HEK293 (cell line): ENCODE data around the gene SLC35F3.

Source experiments
- BCL11A ChIP-seq: fragments of 450-650 bp; formaldehyde crosslinking; IDR thresholded peaks from 2 replicates; pipeline ENCODE4 v1.5.1; 2016; ENCODE audit warnings: low read depth, missing biosample characterization, missing genetic modification characterization
- YY1 ChIP-seq: fragments of 450-650 bp; formaldehyde crosslinking; IDR thresholded peaks from 2 replicates; pipeline ENCODE4 v1.5.1; 2018; ENCODE audit warnings: missing biosample characterization, missing genetic modification characterization
- ZNF2 ChIP-seq: fragments of 450-650 bp; formaldehyde crosslinking; IDR thresholded peaks from 2 replicates; pipeline ENCODE4 v1.5.1; 2016; ENCODE audit warnings: missing biosample characterization, missing genetic modification characterization
- ZNF311 ChIP-seq: fragments of 450-650 bp; formaldehyde crosslinking; IDR thresholded peaks from 2 replicates; pipeline ENCODE4 v1.5.1; 2017; ENCODE audit warnings: missing biosample characterization, missing genetic modification characterization, borderline replicate concordance
- ZNF404 ChIP-seq: fragments of 450-650 bp; formaldehyde crosslinking; IDR thresholded peaks from 2 replicates; pipeline ENCODE4 v1.5.1; 2017; ENCODE audit warnings: missing biosample characterization, missing genetic modification characterization
- ZNF558 ChIP-seq: fragments of 450-650 bp; formaldehyde crosslinking; IDR thresholded peaks from 2 replicates; pipeline ENCODE4 v1.5.1; 2016; ENCODE audit warnings: missing biosample characterization, missing genetic modification characterization
- ZNF623 ChIP-seq: fragments of 450-650 bp; formaldehyde crosslinking; IDR thresholded peaks from 2 replicates; pipeline ENCODE4 v1.5.1; 2016; ENCODE audit warnings: missing biosample characterization, missing genetic modification characterization
- TF ChIP-seq, protein P1 (sequence below): fragments of 450-650 bp; formaldehyde crosslinking; IDR thresholded peaks from 2 replicates; pipeline ENCODE4 v1.5.1; 2016; ENCODE audit warnings: missing biosample characterization, missing genetic modification characterization
- TF ChIP-seq, protein P2 (sequence below): fragments of 450-650 bp; formaldehyde crosslinking; IDR thresholded peaks from 2 replicates; pipeline ENCODE4 v1.5.1; 2016; ENCODE audit warnings: missing biosample characterization, missing genetic modification characterization
- TF ChIP-seq, protein P3 (sequence below): sonication (generic); formaldehyde crosslinking; IDR thresholded peaks from 2 replicates; pipeline ENCODE4 v1.8.1; 2022; ENCODE audit warnings: mild to moderate bottlenecking, moderate library complexity, missing genetic modification reagents
- TF ChIP-seq, protein P4 (sequence below): fragments of 450-650 bp; formaldehyde crosslinking; IDR thresholded peaks from 2 replicates; pipeline ENCODE4 v1.5.1; 2016; ENCODE audit warnings: missing biosample characterization, missing genetic modification characterization

DNA sequence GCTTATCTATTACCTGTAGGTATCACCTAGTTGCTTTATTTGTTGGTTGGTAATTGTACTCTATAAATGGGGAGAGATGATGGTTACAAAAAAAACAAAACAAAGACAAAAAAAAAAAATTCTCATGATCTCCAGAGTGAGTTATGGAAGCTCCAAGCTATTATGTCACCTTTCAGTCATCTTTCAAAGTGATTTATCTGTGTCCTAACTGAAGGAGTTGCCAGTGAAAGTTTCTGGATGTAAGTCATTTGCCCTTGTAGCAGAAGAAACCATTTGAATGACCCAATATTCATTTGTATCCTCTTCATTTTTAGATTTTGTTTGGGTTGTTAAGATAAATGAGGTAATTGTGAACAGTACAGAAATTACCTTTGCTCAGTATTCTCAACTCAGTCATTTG is 3.6 kb downstream of the SLC35F3 start:
- TF ChIP-seq, protein P1, sequence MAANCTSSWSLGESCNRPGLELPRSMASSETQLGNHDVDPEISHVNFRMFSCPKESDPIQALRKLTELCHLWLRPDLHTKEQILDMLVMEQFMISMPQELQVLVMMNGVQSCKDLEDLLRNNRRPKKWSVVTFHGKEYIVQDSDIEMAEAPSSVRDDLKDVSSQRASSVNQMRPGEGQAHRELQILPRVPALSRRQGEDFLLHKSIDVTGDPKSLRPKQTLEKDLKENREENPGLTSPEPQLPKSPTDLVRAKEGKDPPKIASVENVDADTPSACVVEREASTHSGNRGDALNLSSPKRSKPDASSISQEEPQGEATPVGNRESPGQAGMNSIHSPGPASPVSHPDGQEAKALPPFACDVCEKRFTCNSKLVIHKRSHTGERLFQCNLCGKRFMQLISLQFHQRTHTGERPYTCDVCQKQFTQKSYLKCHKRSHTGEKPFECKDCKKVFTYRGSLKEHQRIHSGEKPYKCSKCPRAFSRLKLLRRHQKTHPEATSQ (tag by site-specific recombination) = no peak
- no peak for TF ChIP-seq BCL11A (tag by site-specific recombination)
- TF ChIP-seq, protein P2, sequence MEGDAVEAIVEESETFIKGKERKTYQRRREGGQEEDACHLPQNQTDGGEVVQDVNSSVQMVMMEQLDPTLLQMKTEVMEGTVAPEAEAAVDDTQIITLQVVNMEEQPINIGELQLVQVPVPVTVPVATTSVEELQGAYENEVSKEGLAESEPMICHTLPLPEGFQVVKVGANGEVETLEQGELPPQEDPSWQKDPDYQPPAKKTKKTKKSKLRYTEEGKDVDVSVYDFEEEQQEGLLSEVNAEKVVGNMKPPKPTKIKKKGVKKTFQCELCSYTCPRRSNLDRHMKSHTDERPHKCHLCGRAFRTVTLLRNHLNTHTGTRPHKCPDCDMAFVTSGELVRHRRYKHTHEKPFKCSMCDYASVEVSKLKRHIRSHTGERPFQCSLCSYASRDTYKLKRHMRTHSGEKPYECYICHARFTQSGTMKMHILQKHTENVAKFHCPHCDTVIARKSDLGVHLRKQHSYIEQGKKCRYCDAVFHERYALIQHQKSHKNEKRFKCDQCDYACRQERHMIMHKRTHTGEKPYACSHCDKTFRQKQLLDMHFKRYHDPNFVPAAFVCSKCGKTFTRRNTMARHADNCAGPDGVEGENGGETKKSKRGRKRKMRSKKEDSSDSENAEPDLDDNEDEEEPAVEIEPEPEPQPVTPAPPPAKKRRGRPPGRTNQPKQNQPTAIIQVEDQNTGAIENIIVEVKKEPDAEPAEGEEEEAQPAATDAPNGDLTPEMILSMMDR (tag by site-specific recombination) = no peak
- TF ChIP-seq ZNF558 = no peak
- TF ChIP-seq, protein P3, sequence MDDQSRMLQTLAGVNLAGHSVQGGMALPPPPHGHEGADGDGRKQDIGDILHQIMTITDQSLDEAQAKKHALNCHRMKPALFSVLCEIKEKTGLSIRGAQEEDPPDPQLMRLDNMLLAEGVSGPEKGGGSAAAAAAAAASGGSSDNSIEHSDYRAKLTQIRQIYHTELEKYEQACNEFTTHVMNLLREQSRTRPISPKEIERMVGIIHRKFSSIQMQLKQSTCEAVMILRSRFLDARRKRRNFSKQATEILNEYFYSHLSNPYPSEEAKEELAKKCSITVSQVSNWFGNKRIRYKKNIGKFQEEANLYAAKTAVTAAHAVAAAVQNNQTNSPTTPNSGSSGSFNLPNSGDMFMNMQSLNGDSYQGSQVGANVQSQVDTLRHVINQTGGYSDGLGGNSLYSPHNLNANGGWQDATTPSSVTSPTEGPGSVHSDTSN (CRISPR knock-in tag) = no peak
- TF ChIP-seq ZNF2 (tag by site-specific recombination) = no peak
- TF ChIP-seq ZNF311 = no peak
- TF ChIP-seq YY1 (tag by site-specific recombination) = no peak
- TF ChIP-seq, protein P4, sequence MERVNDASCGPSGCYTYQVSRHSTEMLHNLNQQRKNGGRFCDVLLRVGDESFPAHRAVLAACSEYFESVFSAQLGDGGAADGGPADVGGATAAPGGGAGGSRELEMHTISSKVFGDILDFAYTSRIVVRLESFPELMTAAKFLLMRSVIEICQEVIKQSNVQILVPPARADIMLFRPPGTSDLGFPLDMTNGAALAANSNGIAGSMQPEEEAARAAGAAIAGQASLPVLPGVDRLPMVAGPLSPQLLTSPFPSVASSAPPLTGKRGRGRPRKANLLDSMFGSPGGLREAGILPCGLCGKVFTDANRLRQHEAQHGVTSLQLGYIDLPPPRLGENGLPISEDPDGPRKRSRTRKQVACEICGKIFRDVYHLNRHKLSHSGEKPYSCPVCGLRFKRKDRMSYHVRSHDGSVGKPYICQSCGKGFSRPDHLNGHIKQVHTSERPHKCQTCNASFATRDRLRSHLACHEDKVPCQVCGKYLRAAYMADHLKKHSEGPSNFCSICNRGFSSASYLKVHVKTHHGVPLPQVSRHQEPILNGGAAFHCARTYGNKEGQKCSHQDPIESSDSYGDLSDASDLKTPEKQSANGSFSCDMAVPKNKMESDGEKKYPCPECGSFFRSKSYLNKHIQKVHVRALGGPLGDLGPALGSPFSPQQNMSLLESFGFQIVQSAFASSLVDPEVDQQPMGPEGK = no peak
- no peak for TF ChIP-seq ZNF404 (tag by site-specific recombination)
- no peak for TF ChIP-seq ZNF623 (tag by site-specific recombination)
